Inflammatory macrophage (primary cell): ENCODE results near the gene PRB4.
"Not testable (repeated sequence)": the region's sequence is repeated elsewhere in the genome, so short reads cannot be mapped to it uniquely, and the experiment has no call there.

Experiments
- DNase-seq, 2 donors: peaks; one replicate each; pipeline ENCODE4 v3.0.0-alpha.2; 2020 to 2022
- total RNA-seq, 18 experiments: gene quantifications; one replicate each; lab custom pipeline; 2026; ENCODE audit warnings: mixed read lengths in 6 of 18, inconsistent platforms in 2 of 18; lab: John Stamatoyannopoulos, UW

The PRB4 gene
- total RNA-seq, result 0 to 0.06 (median 0) reads per million in 18 experiments

- DNase-seq, result no peak
These were observed at the start of gene PRB4 for GRCh38 chr12:11310336-11310735. Gene PRB4, minus strand, starts transcription at chr12:11310436. Its CDS starts 38 bp downstream, at chr12:11310398.

- not testable (repeated sequence) for DNase-seq
These were observed 41.5 kb upstream of the PRB4 start for GRCh38 chr12:11351736-11352135.

- no peak for DNase-seq
These were observed 38.2 kb upstream of the PRB4 start for GRCh38 chr12:11348439-11348838.

GRCh38 chr12:11347810-11348209, 37.6 kb upstream of the PRB4 start:
- no peak for DNase-seq

- no peak for DNase-seq
These were observed 34.3 kb upstream of the PRB4 start for GRCh38 chr12:11344500-11344899.

GRCh38 chr12:11324426-11324825, 14.2 kb upstream of the PRB4 start:
- no peak for DNase-seq

GRCh38 chr12:11321980-11322379, 11.7 kb upstream of the PRB4 start:
- DNase-seq, result no peak

DNA sequence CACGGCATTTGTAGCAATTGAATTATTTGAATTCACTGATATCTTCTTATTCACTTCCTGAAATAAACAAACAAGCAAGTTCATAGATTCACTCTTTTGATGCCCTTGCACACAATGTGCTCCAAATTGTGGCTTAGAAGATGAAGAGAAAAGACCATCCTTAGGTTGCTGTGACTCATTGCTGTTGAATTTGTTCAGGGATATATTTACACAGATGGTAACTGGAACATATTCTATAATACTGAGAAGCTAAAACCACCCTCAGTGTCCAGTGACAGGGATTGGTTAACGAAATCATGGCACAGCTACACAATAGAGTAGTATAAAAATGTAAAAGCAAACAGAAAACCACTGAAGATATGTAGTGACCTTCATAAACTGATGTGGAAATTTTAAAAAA, 3.1 kb downstream of the PRB4 start:
- no peak for DNase-seq

GRCh38 chr12:11273449-11273848, 36.8 kb downstream of the PRB4 start:
- DNase-seq, result no peak

DNA sequence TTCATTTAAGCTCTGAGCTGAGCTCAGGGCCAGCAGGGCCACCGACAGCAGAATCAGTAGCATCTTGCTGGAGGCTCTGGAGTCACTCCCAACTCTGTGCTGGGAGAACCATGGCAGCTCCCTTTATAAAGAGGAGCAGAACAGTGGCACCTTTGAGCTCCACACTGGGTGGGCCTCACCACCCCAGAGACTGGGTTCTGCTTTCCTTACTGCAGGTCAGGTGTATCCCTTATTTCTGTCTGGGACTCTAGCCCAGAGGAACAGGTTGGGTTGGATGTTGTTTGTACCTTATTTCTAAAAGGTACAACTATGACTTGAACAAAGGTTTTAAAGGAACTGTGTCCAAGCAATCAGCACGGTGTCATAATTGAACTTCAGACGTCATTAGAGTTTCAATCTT, 40.6 kb downstream of the PRB4 start, which contains the start of gene PRB3:
PRB3 (minus strand) TSS at position 101 of the 400 bp plus-strand sequence; CDS start at position 63, 38 bp downstream.
- DNase-seq, result no peak

DNA sequence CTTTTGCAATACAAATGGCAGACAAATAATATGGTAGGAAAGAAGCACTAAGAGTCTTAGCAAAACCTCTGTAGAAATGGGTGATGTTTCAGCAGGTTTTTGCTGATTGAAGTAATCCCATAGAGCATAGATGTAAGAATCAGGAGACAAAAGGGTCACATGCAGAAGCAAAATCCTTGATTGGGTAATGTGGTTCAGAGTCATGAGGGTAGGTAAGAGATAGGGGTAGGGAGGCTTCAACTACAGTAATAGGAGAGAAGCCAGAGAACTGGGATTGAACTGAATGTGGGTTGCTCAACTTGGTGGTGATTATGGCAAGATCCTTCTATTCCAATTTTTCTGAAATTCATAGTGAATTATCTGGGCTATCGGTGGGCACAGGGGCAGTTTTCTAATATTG, 45.7 kb downstream of the PRB4 start:
- DNase-seq, result no peak
